Jurkat, Clone E6-1 (cell line): Measurements from ENCODE around the gene ASCC1.

Experiments
- DNase-seq: peaks from one replicate; pipeline ENCODE4 v3.0.0-alpha.2; 2011; ENCODE audit warnings: low read depth, low spot score
- H3K4me3 ChIP-seq: 2 replicates; pipeline ENCODE4 v1.5.1; 2011; ENCODE audit warnings: mild to moderate bottlenecking, low read length, control low read depth, moderate library complexity

ASCC1 gene

GRCh38 chr10:72062832-72063702 lies 153.0 kb downstream of the ASCC1 start:
- H3K4me3 ChIP-seq = no peak overlapping the region
- DNase-seq = no peak

- DNase-seq = no peak
- H3K4me3 ChIP-seq = no peak overlapping the region
Observed at GRCh38 chr10:72062382-72062781, 153.7 kb downstream of the ASCC1 start.

GRCh38 chr10:72061930-72062329 lies 154.1 kb downstream of the ASCC1 start:
- DNase-seq = no peak
- no peak overlapping the region for H3K4me3 ChIP-seq

- no peak for DNase-seq
Observed at GRCh38 chr10:72061491-72061890, 154.6 kb downstream of the ASCC1 start.

GRCh38 chr10:72059843-72060822 lies 155.9 kb downstream of the ASCC1 start:
- DNase-seq = no peak
- H3K4me3 ChIP-seq = no peak overlapping the region

More at GRCh38 chr10:72061491-72061890, 154.6 kb downstream of the ASCC1 start:
- H3K4me3 ChIP-seq = no peak overlapping the region

GRCh38 chr10:72058989-72059842 lies 156.9 kb downstream of the ASCC1 start:
- H3K4me3 ChIP-seq = no peak overlapping the region
- DNase-seq = no peak

GRCh38 chr10:72058347-72058898 lies 157.7 kb downstream of the ASCC1 start:
- no peak overlapping the region for H3K4me3 ChIP-seq
- DNase-seq = no peak

GRCh38 chr10:72056932-72057751 lies 158.9 kb downstream of the ASCC1 start:
- DNase-seq = no peak
- no peak overlapping the region for H3K4me3 ChIP-seq

GRCh38 chr10:72056113-72056512 lies 160.0 kb downstream of the ASCC1 start:
- no peak for DNase-seq

GRCh38 chr10:72053690-72054089 lies 162.4 kb downstream of the ASCC1 start:
- H3K4me3 ChIP-seq = no peak overlapping the region
- DNase-seq = no peak

More at GRCh38 chr10:72056113-72056512, 160.0 kb downstream of the ASCC1 start:
- no peak overlapping the region for H3K4me3 ChIP-seq

GRCh38 chr10:72050873-72051272 lies 165.2 kb downstream of the ASCC1 start:
- no peak for DNase-seq
- no peak overlapping the region for H3K4me3 ChIP-seq

GRCh38 chr10:72049969-72050781 lies 165.9 kb downstream of the ASCC1 start:
- peak; percentile 35 for DNase-seq
- H3K4me3 ChIP-seq = no peak overlapping the region

- DNase-seq = no peak
- no peak overlapping the region for H3K4me3 ChIP-seq
Observed at GRCh38 chr10:72049472-72049871, 166.6 kb downstream of the ASCC1 start.

GRCh38 chr10:72048450-72049124 lies 167.5 kb downstream of the ASCC1 start:
- no peak overlapping the region for H3K4me3 ChIP-seq
- DNase-seq = peak; percentile 92
